Fibroblast of skin of scalp (primary cell): ENCODE measurements around the gene TMEM14A.
"Not testable (repeated sequence)": the region's sequence is repeated elsewhere in the genome, so short reads cannot be mapped to it uniquely, and the experiment has no call there.

ENCODE experiments used
- DNase-seq: peaks from one replicate; pipeline ENCODE4 v3.0.0-alpha.2; 2013

The TMEM14A gene

GRCh38 chr6:52704060-52704459 lies 33.1 kb downstream of the TMEM14A start:
- no peak for DNase-seq

GRCh38 chr6:52704781-52705502 lies 34.0 kb downstream of the TMEM14A start:
- not testable (repeated sequence) for DNase-seq

GRCh38 chr6:52706001-52706400 lies 35.1 kb downstream of the TMEM14A start:
- DNase-seq = no peak

DNA sequence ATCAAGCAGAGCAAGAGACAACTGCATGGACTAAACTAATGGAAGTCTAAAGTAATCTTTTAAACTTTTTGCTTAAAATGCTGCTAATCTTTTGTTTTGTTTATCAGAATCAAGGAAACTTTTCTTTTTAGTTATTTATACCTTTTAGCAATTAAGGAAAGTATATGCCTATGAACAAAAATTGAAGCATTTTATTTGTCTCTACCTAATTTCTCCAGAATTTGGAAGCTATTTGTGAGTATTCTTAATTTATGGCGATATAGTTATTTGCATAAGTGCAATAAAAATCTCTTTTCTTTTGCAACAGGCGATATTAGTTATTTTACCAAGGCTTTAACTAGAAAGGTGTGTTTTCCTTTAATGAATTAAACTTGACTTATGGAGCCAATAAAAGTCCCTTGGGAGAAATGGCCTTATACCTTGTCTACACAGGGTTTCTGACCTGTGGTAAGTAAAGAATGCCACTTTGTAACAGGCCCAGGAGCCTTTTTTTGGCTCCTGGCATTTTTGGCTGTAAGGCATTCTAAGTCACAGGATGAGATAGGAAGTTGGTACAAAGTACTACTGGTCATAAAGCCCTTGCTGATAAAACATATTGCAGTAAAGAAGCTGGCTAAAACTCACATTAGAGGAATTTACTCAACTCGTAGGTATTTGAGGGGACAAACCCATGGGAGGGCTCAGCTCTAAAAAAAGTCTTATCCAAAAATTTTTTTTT lies 37.2 kb downstream of the TMEM14A start:
- DNase-seq = no peak

GRCh38 chr6:52712136-52712535 lies 41.2 kb downstream of the TMEM14A start:
- DNase-seq = no peak

- DNase-seq = not testable (repeated sequence)
Observed at GRCh38 chr6:52714761-52715160, 43.8 kb downstream of the TMEM14A start.

DNA sequence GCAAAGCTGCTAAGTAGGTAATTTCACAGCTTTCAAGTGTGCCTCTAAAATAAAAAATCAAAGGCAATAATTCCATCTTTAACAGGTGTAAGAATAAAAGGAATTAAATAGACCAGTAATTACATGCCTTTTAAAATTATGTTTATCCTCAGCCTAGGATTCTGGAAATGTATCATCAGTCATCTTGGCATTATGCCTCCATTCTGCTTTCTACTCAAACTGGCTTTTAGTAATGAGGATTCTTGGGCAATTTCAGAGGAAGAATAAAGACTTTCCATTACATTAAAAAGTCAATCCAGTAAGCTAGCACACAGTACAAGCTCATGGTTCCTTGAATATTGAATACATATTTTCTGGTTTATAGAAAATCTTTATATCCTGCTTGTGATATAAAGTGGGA lies 47.6 kb downstream of the TMEM14A start:
- DNase-seq = no peak

- no peak for DNase-seq
Observed at GRCh38 chr6:52720321-52720720, 49.4 kb downstream of the TMEM14A start.

- DNase-seq = peak; percentile 33
Observed at GRCh38 chr6:52724042-52724405, 53.1 kb downstream of the TMEM14A start.

DNA sequence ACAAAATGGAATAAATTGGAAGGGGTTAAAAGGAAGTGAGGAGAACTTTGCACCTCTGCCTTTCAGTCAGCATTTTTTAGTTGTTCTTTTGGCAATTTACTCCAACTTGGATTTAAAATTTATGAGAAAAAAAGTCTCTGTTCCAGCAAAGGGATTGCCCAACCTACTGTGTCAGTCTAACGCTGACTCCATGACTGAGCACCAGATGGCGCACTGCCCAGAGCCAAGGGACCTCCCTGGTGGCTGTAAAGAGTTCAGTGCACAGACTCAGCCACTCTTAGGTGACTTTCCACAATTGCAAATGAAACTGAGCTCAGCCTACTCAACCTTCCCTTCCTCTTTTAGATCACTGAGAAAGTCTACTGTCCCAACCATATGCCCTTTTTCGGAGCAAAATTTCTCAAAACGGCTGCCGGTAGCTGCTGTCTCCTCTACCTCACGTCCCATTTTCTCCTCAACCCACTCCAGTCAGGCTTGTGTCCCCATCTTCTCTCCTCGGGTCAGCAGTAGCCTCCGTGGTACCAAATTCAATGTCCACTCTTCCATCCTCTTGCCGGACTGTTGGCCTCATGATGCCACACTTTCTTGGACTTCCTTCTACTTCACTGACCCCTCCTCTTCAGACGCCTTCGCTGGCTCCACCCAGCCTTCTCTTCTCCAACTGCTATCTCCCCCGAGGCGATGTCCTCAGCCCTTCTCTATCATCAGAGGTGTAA lies 53.7 kb downstream of the TMEM14A start:
- DNase-seq = peak; percentile 79

DNA sequence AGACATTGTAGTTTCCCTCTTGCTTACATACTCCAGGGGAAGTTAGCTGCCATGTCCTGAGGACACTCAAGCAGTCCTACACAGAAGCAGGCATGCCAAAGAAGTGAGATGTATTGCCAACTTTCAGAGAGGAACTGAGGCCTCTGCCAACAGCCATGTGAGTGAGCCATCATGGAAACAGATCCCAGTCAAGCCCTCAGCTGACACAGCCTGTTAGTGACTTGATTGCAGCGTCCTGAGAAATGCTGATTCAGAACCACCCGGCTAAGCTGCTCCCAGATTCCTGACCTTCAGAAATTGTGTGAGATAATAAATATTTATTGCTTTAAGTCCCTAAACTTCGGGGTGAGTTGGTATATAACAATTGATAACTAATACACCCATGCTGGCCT lies 54.2 kb downstream of the TMEM14A start:
- no peak for DNase-seq

DNA sequence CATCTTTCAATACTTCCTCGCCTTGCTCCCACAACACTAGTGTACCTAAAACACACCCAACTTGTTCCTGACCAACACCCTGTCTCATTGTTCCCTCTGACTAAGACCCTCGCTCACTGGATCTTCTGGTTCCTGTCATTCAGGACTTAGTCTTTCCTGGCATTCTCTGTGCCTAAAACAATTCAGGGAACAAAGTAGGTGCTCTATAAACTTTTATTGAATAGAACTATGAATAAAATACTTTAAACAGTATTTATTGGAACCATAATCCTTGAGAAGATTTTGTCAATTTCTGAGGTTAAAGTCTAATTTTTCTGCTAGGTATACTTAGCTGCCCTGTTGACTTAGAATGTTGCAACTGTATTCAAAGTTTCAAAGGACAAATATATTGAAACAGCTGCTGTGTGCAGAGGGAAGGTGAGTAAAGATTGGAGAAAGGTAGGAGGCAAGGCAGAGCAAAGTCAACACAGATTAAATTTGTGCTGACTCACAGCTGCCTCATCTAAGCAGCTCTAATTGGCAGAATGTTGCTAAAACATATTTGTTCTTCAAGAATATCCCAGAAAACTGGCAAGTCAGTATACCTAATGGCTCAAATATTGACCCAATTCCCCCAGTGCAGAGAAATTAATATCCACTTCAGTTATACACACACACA lies 54.8 kb downstream of the TMEM14A start:
- no peak for DNase-seq

DNA sequence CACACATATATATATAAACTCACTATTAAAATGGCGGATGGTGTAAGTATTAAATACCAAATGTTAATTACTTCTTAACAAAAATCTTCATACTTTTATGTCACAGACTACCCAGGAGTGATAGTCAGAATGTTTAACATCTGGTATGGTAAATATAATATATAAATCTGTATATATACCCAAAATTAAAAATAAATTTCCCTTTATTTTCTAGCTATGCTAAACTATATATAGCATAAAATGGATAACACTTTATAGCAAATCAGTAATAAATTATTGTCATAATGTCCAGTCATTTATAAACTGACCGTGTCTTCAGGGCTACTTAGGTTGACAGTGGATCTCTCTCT lies 55.3 kb downstream of the TMEM14A start:
- DNase-seq = no peak

DNA sequence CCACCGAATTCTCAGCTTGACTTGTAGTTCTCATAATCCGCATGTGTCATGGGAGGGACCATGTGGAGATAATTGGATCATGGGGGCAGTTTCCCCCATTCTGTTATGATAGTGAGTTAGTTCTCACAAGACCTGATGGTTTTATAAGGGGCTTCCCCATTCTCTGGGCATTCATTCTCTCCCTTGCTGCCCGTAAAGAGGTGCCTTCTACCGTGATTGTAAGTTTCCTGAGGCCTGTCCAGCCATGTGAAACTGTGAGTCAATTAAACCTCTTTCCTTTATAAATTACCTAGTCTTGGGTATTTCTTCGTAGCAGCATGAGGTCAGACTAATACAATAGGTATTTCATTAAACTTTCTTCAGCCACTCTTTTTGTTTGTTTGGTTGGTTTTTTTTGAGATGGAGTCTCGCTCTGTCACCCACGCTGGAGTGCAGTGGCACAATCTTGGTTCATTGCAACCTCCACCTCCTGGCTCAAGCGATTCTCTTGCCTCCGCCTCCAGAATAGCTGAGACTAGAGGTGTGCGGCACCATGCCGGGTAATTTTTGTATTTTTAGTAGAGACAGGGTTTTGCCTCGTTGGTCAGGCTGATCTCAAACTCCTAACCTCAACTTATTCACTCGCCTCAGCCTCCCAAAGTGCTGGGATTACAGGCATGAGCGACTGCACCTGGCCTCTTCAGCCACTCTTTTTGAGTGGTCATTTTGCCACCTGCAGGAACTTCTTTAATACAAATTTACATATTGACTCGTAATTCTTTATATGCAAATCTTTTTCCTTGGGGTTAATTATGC lies 56.0 kb downstream of the TMEM14A start:
- DNase-seq = no peak

DNA sequence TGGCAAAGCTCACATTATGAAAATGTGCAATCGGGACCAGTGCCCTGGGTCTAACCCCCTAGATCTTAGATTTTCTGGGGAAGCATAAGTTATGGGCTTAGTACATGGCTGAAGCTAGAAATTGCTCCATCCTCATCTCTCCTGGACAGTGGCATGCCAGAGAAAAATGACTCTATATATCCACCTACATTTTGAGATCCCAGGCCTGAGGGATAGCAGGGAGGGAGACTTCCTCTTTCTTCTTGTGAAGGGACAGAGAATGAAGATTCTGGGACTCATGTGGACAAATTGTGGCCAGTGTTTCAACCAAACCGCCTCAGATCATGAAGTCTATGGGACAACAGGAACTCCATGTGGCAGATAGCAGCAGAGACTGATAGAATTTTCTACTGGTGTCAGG lies 57.0 kb downstream of the TMEM14A start:
- no peak for DNase-seq

DNA sequence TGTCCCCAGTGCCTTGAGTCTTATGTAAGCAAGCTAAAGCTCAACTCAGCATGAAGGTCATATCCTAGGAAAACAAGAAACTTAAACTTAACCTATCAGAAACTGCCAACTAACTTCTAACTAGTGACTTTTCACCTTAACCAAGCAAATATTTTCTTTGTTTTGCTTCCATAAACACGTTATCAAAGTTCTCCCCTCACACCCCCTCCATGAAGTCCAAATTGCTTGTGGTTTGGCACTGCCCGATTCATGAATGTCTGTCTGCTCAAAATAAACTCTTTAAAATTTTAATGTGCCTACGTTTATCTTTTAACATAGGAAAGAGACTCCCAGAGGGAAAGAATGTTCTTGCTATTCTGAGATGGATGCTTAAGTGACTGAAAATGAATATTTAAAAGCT lies 57.5 kb downstream of the TMEM14A start:
- DNase-seq = no peak

DNA sequence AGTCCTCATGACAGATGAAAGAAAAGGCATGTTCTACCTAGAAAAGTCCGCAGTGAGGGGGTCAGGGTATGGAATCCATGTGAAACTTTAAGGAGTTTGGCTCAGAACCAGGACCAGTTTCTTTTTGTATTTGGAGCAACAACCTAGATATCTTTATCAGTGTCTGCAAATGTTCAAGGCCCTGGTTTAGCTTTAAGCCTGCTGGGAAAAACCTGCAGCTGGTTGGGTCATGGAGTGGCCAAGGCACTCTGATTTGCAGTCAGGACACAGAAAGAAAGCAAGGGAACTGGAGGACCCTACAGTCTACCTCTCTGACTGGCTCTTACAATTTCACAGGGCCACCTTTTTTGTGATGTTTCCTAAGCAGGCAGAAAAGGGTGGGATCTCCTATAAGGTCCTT lies 58.7 kb downstream of the TMEM14A start:
- DNase-seq = no peak

DNA sequence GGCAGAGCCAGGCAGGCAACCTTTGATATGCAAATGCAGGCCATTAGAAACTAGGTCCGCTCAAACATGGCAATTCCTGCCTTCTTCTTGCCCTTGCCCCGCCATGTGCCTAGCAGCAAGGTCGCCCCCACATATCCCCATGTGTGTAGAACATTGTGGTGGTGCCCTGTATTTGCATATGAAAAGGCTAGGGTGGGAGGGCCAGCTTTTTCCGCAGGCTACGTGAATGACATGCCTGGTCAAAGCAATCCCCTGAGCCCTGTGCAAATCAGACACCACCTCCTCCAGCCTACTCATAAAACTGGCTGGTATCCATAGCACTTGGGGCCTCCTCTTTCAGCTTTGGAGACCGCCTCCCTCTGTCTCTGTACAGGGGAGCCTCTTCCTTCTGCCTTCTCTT lies 60.8 kb downstream of the TMEM14A start:
- DNase-seq = no peak

GRCh38 chr6:52733172-52733571 lies 62.3 kb downstream of the TMEM14A start:
- DNase-seq = no peak

GRCh38 chr6:52734072-52734471 lies 63.2 kb downstream of the TMEM14A start:
- no peak for DNase-seq

- DNase-seq = no peak
Observed at GRCh38 chr6:52735071-52735470, 64.2 kb downstream of the TMEM14A start.

DNA sequence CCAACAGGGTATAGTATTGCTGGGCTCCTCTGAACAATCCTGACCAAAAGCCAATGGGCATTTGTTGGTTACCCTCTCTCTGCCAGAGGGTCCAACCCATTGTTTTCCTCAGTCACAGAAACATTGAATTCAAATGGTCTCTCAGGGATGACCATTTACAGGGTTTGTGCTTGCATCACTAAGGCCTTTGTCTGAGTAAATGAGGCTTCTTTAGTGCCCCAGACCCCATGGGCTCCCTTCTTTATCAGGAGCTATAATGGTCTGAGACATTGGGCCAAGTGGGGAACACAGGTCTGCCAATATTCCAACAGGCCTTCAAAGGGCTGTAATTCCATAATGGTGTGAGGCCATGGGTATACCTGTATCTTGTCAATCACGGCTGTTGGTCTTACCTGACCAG lies 65.2 kb downstream of the TMEM14A start:
- DNase-seq = no peak
